ENCODE data around the gene MINDY3.
"Not testable (repeated sequence)": the region's sequence is repeated elsewhere in the genome, so short reads cannot be mapped to it uniquely, and the experiment has no call there.

GRCh38 chr10:15872645-15873044 lies 12.3 kb upstream of the MINDY3 start:
- not testable (repeated sequence) for TF ChIP-seq ESRRG (CRISPR knock-in tag; IDR thresholded peaks at IDR 0.05); CREB5 (CRISPR knock-in tag; IDR thresholded peaks at IDR 0.05; ENCODE audit: low read depth); ARNTL (CRISPR knock-in tag; IDR thresholded peaks at IDR 0.05; ENCODE audit: borderline replicate concordance, low read depth); ISL1 (CRISPR knock-in tag; IDR thresholded peaks at IDR 0.05); TSHZ2 (CRISPR knock-in tag; IDR thresholded peaks at IDR 0.05); ZNF565 (CRISPR knock-in tag; conservative IDR thresholded peaks at IDR 0.05; ENCODE audit: low read depth); ZFP3 (CRISPR knock-in tag; IDR thresholded peaks at IDR 0.05); PPARA (CRISPR knock-in tag; IDR thresholded peaks at IDR 0.05; ENCODE audit: borderline replicate concordance); TCF4 (CRISPR knock-in tag; IDR thresholded peaks at IDR 0.05; ENCODE audit: borderline replicate concordance); PATZ1 (CRISPR knock-in tag; IDR thresholded peaks at IDR 0.05; ENCODE audit: borderline replicate concordance)

All from SK-N-SH treated with all-trans-retinoic acid at 6 μM for 48 hours (cell line).